IMR-90 (cell line): ENCODE measurements around the gene RMI2. TPM values are rescaled to one million over a fixed set of nuclear protein-coding genes. Genes with fewer than 3 reads are reported as not detected.

ENCODE experiments used
- ATAC-seq: fragments of 200-7000 bp; cut with Tn5 transposase; 2 replicates; pipeline ENCODE4 v1.9.1; 2020; ENCODE audit warnings: low read depth, mild to moderate bottlenecking, moderate library complexity
- BruUV-seq: library from RNA; stranded (reverse); fragments of 400-500 nt; replicated peaks from 2 replicates; lab custom pipeline; 2021; lab: Mats Ljungman, UMichigan
- CTCF ChIA-PET: fragments of 300-600 bp; formaldehyde crosslinking; extraction: SDS; loops from one replicate; lab custom pipeline; 2021; ENCODE audit warnings: antibody characterized with exemption; lab: Yijun Ruan, JAX
- POLR2A ChIA-PET: fragments of 300-600 bp; sonication (Branson Sonifier 250); formaldehyde crosslinking; loops from one replicate; lab custom pipeline; 2022; ENCODE audit warnings: antibody characterized with exemption; ENCODE audit not compliant: unreplicated experiment; lab: Charles Lee
- DNase-seq: peaks from one replicate; pipeline ENCODE4 v3.0.0; 2013
- H2AFZ ChIP-seq: replicated peaks from 2 replicates; pipeline ENCODE3; 2013; ENCODE audit warnings: low read length, mild to moderate bottlenecking; ENCODE audit not compliant: poor library complexity
- H2AK5ac ChIP-seq: 2 replicates; pipeline ENCODE4 v1.6.1; 2013; ENCODE audit warnings: low read depth, low read length, inconsistent platforms
- H2AK9ac ChIP-seq: replicated peaks from 2 replicates; pipeline ENCODE3; 2013; ENCODE audit warnings: mild to moderate bottlenecking, low read depth, low read length, moderate library complexity; ENCODE audit not compliant: poor library complexity
- H2BK120ac ChIP-seq: 2 replicates; pipeline ENCODE4 v1.6.1; 2013; ENCODE audit warnings: low read depth, low read length, inconsistent platforms
- H2BK15ac ChIP-seq: 3 replicates; pipeline ENCODE4 v1.6.1; 2013; ENCODE audit warnings: low read depth, low read length, inconsistent platforms
- H2BK20ac ChIP-seq: 2 replicates; pipeline ENCODE4 v1.6.1; 2013; ENCODE audit warnings: low read depth, mild to moderate bottlenecking, inconsistent platforms, low read length, moderate library complexity
- H2BK5ac ChIP-seq: 2 replicates; pipeline ENCODE4 v1.6.1; 2013; ENCODE audit warnings: mild to moderate bottlenecking, low read depth, low read length, inconsistent platforms; ENCODE audit not compliant: poor library complexity, severe bottlenecking
- H3K14ac ChIP-seq: replicated peaks from 2 replicates; pipeline ENCODE4 v1.6.1; 2013; ENCODE audit warnings: low read depth, low read length, inconsistent platforms
- H3K18ac ChIP-seq: 2 replicates; pipeline ENCODE4 v1.6.1; 2013; ENCODE audit warnings: low read depth, low read length, control low read depth
- H3K23ac ChIP-seq: 2 replicates; pipeline ENCODE4 v1.6.1; 2013; ENCODE audit warnings: low read depth, low read length, inconsistent platforms
- H3K27ac ChIP-seq: 2 replicates; pipeline ENCODE4 v1.5.1; 2013; ENCODE audit warnings: mild to moderate bottlenecking, control low read depth, low read length; ENCODE audit not compliant: insufficient read depth
- H3K27me3 ChIP-seq: 2 replicates; pipeline ENCODE4 v1.6.1; 2013; ENCODE audit warnings: low read length; ENCODE audit not compliant: control insufficient read depth, insufficient read depth
- H3K36me3 ChIP-seq: 2 replicates; pipeline ENCODE4 v1.6.1; 2013; ENCODE audit warnings: low read length, mixed read lengths; ENCODE audit not compliant: control insufficient read depth, insufficient read depth
- H3K4ac ChIP-seq: 2 replicates; pipeline ENCODE4 v1.6.1; 2013; ENCODE audit warnings: low read depth, low read length, inconsistent platforms
- H3K4me1 ChIP-seq: 2 replicates; pipeline ENCODE4 v1.6.1; 2013; ENCODE audit warnings: low read length, mixed read lengths; ENCODE audit not compliant: control insufficient read depth, insufficient read depth
- H3K4me2 ChIP-seq: 2 replicates; pipeline ENCODE4 v1.6.1; 2013; ENCODE audit warnings: low read depth, mild to moderate bottlenecking, control low read depth, low read length, moderate library complexity
- H3K4me3 ChIP-seq: 2 replicates; pipeline ENCODE4 v1.5.1; 2013; ENCODE audit warnings: low read depth, mild to moderate bottlenecking, control low read depth, low read length, moderate library complexity; ENCODE audit not compliant: insufficient read depth
- H3K56ac ChIP-seq: 2 replicates; pipeline ENCODE4 v1.6.1; 2013; ENCODE audit warnings: low read length, inconsistent platforms; ENCODE audit not compliant: insufficient read depth; ENCODE audit errors: extremely low read depth
- H3K79me1 ChIP-seq, 2 experiments: 2 replicates each; pipeline ENCODE4 v1.6.1; 2013; ENCODE audit warnings: low read length in 2 of 2, inconsistent platforms in 1 of 2, low read depth in 1 of 2
- H3K9ac ChIP-seq: 2 replicates; pipeline ENCODE4 v1.6.1; 2013; ENCODE audit warnings: low read depth, low read length, control low read depth
- H3K9me1 ChIP-seq: 2 replicates; pipeline ENCODE4 v1.6.1; 2013; ENCODE audit warnings: low read length, inconsistent platforms; ENCODE audit not compliant: insufficient read depth
- H3K9me3 ChIP-seq: 2 replicates; pipeline ENCODE4 v1.6.1; 2013; ENCODE audit warnings: low read length; ENCODE audit not compliant: control insufficient read depth, insufficient read depth
- H4K20me1 ChIP-seq: 2 replicates; pipeline ENCODE4 v1.6.1; 2013; ENCODE audit warnings: low read length, inconsistent platforms; ENCODE audit not compliant: insufficient read depth
- H4K5ac ChIP-seq: 2 replicates; pipeline ENCODE4 v1.6.1; 2013; ENCODE audit warnings: mild to moderate bottlenecking, low read depth, low read length, control low read depth
- H4K8ac ChIP-seq, 2 experiments: 2 replicates each; pipeline ENCODE4 v1.6.1; 2013; ENCODE audit warnings: low read depth in 2 of 2, low read length in 2 of 2, control low read depth in 1 of 2, inconsistent platforms in 1 of 2
- H4K91ac ChIP-seq: 2 replicates; pipeline ENCODE4 v1.6.1; 2013; ENCODE audit warnings: low read depth, low read length, inconsistent platforms; ENCODE audit not compliant: insufficient read depth
- BHLHE40 ChIP-seq: fragments of 150-350 bp; IDR thresholded peaks from 2 replicates; pipeline ENCODE4 v1.6.1; 2016; ENCODE audit warnings: mild to moderate bottlenecking, low read depth, low read length
- CEBPB ChIP-seq: IDR thresholded peaks from 2 replicates; pipeline ENCODE4 v1.6.1; 2012; ENCODE audit warnings: low read depth, low read length, improper control_type of control experiment
- CHD1 ChIP-seq: IDR thresholded peaks from 2 replicates; pipeline ENCODE4 v1.6.1; 2012; ENCODE audit warnings: low read depth, low read length, improper control_type of control experiment
- FOS ChIP-seq: fragments of 150-350 bp; IDR thresholded peaks from 2 replicates; pipeline ENCODE4 v1.6.1; 2016; ENCODE audit warnings: low read depth, low read length
- MAFK ChIP-seq: IDR thresholded peaks from 2 replicates; pipeline ENCODE4 v1.6.1; 2012; ENCODE audit warnings: low read depth, low read length, improper control_type of control experiment
- MAZ ChIP-seq: IDR thresholded peaks from 2 replicates; pipeline ENCODE4 v1.6.1; 2012; ENCODE audit warnings: low read depth, mild to moderate bottlenecking, low read length, improper control_type of control experiment, moderate library complexity, borderline replicate concordance
- MXI1 ChIP-seq: IDR thresholded peaks from 2 replicates; pipeline ENCODE4 v1.6.1; 2012; ENCODE audit warnings: low read depth, mild to moderate bottlenecking, low read length, moderate library complexity, borderline replicate concordance
- NFE2L2 ChIP-seq: fragments of 150-350 bp; IDR thresholded peaks from 2 replicates; pipeline ENCODE4 v1.6.1; 2016; ENCODE audit warnings: low read depth, mild to moderate bottlenecking, low read length
- POLR2A ChIP-seq: IDR thresholded peaks from 2 replicates; pipeline ENCODE4 v1.6.1; 2012; ENCODE audit warnings: mild to moderate bottlenecking, low read depth, low read length
- RAD21 ChIP-seq: IDR thresholded peaks from 2 replicates; pipeline ENCODE4 v1.6.1; 2012; ENCODE audit warnings: low read length, improper control_type of control experiment
- RCOR1 ChIP-seq: IDR thresholded peaks from 2 replicates; pipeline ENCODE4 v1.6.1; 2012; ENCODE audit warnings: mild to moderate bottlenecking, low read length, improper control_type of control experiment; ENCODE audit not compliant: insufficient replicate concordance
- RFX5 ChIP-seq: IDR thresholded peaks from 2 replicates; pipeline ENCODE4 v1.8.0; 2012; ENCODE audit warnings: low read depth, mild to moderate bottlenecking, low read length, moderate library complexity
- SMC3 ChIP-seq: fragments of 150-350 bp; IDR thresholded peaks from 2 replicates; pipeline ENCODE4 v1.6.1; 2016; ENCODE audit warnings: low read depth, mild to moderate bottlenecking, antibody characterized with exemption, low read length, moderate library complexity
- WGBS, 2 experiments: methylation state at CpG; one replicate each; pipeline versions ENCODE4 v1.1.5 to v1.1.7; 2013; ENCODE audit warnings: missing lambda C conversion rate in 2 of 2; ENCODE audit not compliant: insufficient read length in 1 of 2; ENCODE audit errors: extremely low coverage in 2 of 2; 5-methylcytosine and 5-hydroxymethylcytosine counted together
- dilution Hi-C: fragments of 300-500 bp; cut with HindIII; formaldehyde crosslinking; loops from one replicate; pipeline ENCODE4 v1.14.3; 2018; ENCODE audit warnings: low sequenced_read_pairs; ENCODE audit not compliant: unreplicated experiment
- in situ Hi-C: fragments of 300-500 bp; cut with MboI; formaldehyde crosslinking; loops from 3 replicates; pipeline ENCODE4 v1.14.3; 2019; ENCODE audit warnings: low sequenced_read_pairs, inconsistent platforms, mixed read lengths
- intact Hi-C: fragments of 100-400 bp; cut with micrococcal nuclease; formaldehyde crosslinking; loops from 2 replicates; pipeline ENCODE4 v1.10.0; 2022
- polyA plus RNA-seq, 3 experiments: library from polyadenylated mRNA; depleted of rRNA; stranded (reverse); fragments of >200 nt; gene quantifications; 2 replicates each; pipeline ENCODE4 v1.2.3, GENCODE V29; 2012; ENCODE audit warnings: low replicate concordance in 1 of 3
- total RNA-seq: library from RNA; depleted of rRNA; stranded (reverse); fragments of >200 nt; gene quantifications from 2 replicates; pipeline ENCODE4 v1.2.3, GENCODE V29; 2012
- TF ChIP-seq, protein P1 (sequence below): conservative IDR thresholded peaks from 2 replicates; pipeline ENCODE4 v1.5.1; 2012; ENCODE audit warnings: mild to moderate bottlenecking, low read depth, low read length, improper control_type of control experiment
- TF ChIP-seq, protein P2 (sequence below): fragments of 150-350 bp; IDR thresholded peaks from 2 replicates; pipeline ENCODE4 v1.6.1; 2017; ENCODE audit warnings: mild to moderate bottlenecking, antibody characterized with exemption, low read length, low read depth
- TF ChIP-seq, protein P3 (sequence below): fragments of 150-350 bp; IDR thresholded peaks from 2 replicates; pipeline ENCODE4 v1.6.1; 2016; ENCODE audit warnings: low read depth, mild to moderate bottlenecking, low read length, moderate library complexity, borderline replicate concordance

Gene RMI2
- total and polyA plus RNA-seq, 2 of the 4 experiments (the other 2 are of a cell fraction), result 3.2 to 5.6 TPM

DNA sequence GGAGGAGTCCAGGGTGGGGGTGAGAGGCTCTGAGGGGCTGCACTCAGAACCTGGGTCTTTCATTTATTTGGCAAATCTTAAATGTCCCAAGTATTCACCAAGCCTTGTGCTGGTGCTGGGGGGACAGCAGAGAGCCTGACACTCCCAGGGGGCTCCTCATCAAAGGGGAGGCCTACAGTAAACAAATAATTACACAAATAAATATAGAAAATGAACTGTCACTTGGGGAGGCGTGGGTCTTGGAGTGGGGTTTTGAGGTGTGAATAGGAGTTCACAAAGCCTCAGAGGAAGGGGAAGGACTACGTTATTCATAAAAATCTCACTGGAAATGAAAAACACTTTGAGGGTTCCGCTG lies 48.9 kb upstream of the RMI2 start:
- Histone ChIP-seq H2AFZ (no peak overlapping the region), H3K56ac (no peak overlapping the region), H3K4me2 (no peak overlapping the region), H4K8ac (no peak overlapping the region), H2BK120ac (no peak overlapping the region; the same call in 1 of the 2 replicates), H3K9me1 (no peaks in the 10 kb centered on the region), H3K9ac (no peak overlapping the region), H2AK5ac (no peak overlapping the region), H2BK5ac (no peak overlapping the region), H3K4me1 (peaks cover 10% of the 10 kb centered on the region), H3K27me3 (no peaks in the 10 kb centered on the region), H3K79me1 (no peaks in the 10 kb centered on the region), H3K4me3 (no peak overlapping the region), H3K4ac (no peak overlapping the region), H4K5ac (no peak overlapping the region), H3K23ac (no peak overlapping the region), H3K9me3 (no peaks in the 10 kb centered on the region), H3K36me3 (no peaks in the 10 kb centered on the region), H4K91ac (no peak overlapping the region), H2BK15ac (no peak overlapping the region), H2BK20ac (no peak overlapping the region), H3K14ac (no peak overlapping the region), H2AK9ac (no peak overlapping the region), H3K18ac (no peak overlapping the region), H4K20me1 (no peaks in the 10 kb centered on the region), H3K27ac (no peak overlapping the region)
- intact Hi-C loops (loop anchor here (5.0 kb wide), 1 partner anchor 56 kb away; no protein-coding TSS in a partner anchor), dilution Hi-C loops (no loop called here), in situ Hi-C loops (no loop called here)
- BruUV-seq, result no TSS peak
- no peak for ATAC-seq
- no peak for DNase-seq
- ChIA-PET POLR2A (no interaction called here), CTCF (no interaction called here)
- no CpG with 5 or more reads among the region's 3 CpGs for WGBS, 2 experiments
- TF ChIP-seq MXI1, result no peak
- no peak for TF ChIP-seq MAZ
- TF ChIP-seq NFE2L2, result no peak
- no peak for TF ChIP-seq RFX5
- TF ChIP-seq FOS, result no peak
- TF ChIP-seq, protein P1, sequence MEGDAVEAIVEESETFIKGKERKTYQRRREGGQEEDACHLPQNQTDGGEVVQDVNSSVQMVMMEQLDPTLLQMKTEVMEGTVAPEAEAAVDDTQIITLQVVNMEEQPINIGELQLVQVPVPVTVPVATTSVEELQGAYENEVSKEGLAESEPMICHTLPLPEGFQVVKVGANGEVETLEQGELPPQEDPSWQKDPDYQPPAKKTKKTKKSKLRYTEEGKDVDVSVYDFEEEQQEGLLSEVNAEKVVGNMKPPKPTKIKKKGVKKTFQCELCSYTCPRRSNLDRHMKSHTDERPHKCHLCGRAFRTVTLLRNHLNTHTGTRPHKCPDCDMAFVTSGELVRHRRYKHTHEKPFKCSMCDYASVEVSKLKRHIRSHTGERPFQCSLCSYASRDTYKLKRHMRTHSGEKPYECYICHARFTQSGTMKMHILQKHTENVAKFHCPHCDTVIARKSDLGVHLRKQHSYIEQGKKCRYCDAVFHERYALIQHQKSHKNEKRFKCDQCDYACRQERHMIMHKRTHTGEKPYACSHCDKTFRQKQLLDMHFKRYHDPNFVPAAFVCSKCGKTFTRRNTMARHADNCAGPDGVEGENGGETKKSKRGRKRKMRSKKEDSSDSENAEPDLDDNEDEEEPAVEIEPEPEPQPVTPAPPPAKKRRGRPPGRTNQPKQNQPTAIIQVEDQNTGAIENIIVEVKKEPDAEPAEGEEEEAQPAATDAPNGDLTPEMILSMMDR, result no peak
- TF ChIP-seq RCOR1, result no peak
- TF ChIP-seq, protein P2, sequence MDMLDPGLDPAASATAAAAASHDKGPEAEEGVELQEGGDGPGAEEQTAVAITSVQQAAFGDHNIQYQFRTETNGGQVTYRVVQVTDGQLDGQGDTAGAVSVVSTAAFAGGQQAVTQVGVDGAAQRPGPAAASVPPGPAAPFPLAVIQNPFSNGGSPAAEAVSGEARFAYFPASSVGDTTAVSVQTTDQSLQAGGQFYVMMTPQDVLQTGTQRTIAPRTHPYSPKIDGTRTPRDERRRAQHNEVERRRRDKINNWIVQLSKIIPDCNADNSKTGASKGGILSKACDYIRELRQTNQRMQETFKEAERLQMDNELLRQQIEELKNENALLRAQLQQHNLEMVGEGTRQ, result no peak
- TF ChIP-seq CEBPB, result no peak
- TF ChIP-seq POLR2A, result no peak
- TF ChIP-seq BHLHE40, result no peak
- TF ChIP-seq SMC3, result no peak
- TF ChIP-seq CHD1, result no peak
- TF ChIP-seq RAD21, result no peak
- TF ChIP-seq, protein P3, sequence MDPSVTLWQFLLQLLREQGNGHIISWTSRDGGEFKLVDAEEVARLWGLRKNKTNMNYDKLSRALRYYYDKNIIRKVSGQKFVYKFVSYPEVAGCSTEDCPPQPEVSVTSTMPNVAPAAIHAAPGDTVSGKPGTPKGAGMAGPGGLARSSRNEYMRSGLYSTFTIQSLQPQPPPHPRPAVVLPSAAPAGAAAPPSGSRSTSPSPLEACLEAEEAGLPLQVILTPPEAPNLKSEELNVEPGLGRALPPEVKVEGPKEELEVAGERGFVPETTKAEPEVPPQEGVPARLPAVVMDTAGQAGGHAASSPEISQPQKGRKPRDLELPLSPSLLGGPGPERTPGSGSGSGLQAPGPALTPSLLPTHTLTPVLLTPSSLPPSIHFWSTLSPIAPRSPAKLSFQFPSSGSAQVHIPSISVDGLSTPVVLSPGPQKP, result no peak
- no peak for TF ChIP-seq MAFK
